Endothelial cell of umbilical vein (primary cell): ENCODE data around the gene AK8. TPM values are rescaled to one million over a fixed set of nuclear protein-coding genes. Genes with fewer than 3 reads are reported as not detected.

ENCODE experiments used
- BruUV-seq: library from RNA; stranded (reverse); fragments of 400-500 nt; replicated peaks from 2 replicates; lab custom pipeline; 2021; lab: Mats Ljungman, UMichigan
- CTCF ChIA-PET: fragments of 300-600, 350-600 bp; sonication (Branson Sonifier 250); formaldehyde crosslinking; loops from one replicate; lab custom pipeline; 2021; ENCODE audit warnings: antibody characterized with exemption, inconsistent platforms; lab: Charles Lee
- POLR2A ChIA-PET: fragments of 300-600, 350-600 bp; sonication (Branson Sonifier 250); formaldehyde crosslinking; loops from one replicate; lab custom pipeline; 2021; ENCODE audit warnings: antibody characterized with exemption, inconsistent platforms; lab: Charles Lee
- DNase-seq: peaks from one replicate; pipeline ENCODE4 v3.0.0-alpha.2; 2011; ENCODE audit warnings: low read depth, low spot score
- FAIRE-seq: peaks from 2 replicates; lab custom pipeline; 2011; peaks lifted over from hg19 to GRCh38; lab: Jason Lieb, UNC
- H2AFZ ChIP-seq: 2 replicates; pipeline ENCODE4 v1.6.0; 2012; ENCODE audit warnings: low read depth, low read length, control low read depth, inconsistent platforms
- H3K27ac ChIP-seq: 2 replicates; pipeline ENCODE4 v1.5.1; 2011; ENCODE audit warnings: low read depth, mild to moderate bottlenecking, control low read depth, low read length, moderate library complexity; ENCODE audit not compliant: insufficient read depth
- H3K27me3 ChIP-seq, 2 experiments: 2 replicates each; pipeline versions ENCODE4 v1.6.0 to v1.6.1; 2011; ENCODE audit warnings: low read length in 2 of 2, mixed read lengths in 1 of 2; ENCODE audit not compliant: control insufficient read depth in 2 of 2, insufficient read depth in 2 of 2
- H3K36me3 ChIP-seq, 2 experiments: 2 replicates in 1 of 2; 3 replicates in 1 of 2; pipeline ENCODE4 v1.5.1; 2011; ENCODE audit warnings: low read length in 2 of 2, mild to moderate bottlenecking in 1 of 2, moderate library complexity in 1 of 2; ENCODE audit not compliant: control insufficient read depth in 2 of 2, insufficient read depth in 2 of 2; ENCODE audit errors: extremely low read depth in 1 of 2
- H3K4me1 ChIP-seq: 3 replicates; pipeline ENCODE4 v1.5.1; 2011; ENCODE audit warnings: mild to moderate bottlenecking, low read length; ENCODE audit not compliant: control insufficient read depth, insufficient read depth; ENCODE audit errors: extremely low read depth
- H3K4me2 ChIP-seq: 2 replicates; pipeline ENCODE4 v1.6.1; 2011; ENCODE audit warnings: low read length, control low read depth, mixed read lengths; ENCODE audit not compliant: insufficient read depth
- H3K4me3 ChIP-seq, 3 experiments: fragments of 200-600 bp in 1 of 3; sonication (generic), shearing (Covaris generic) in 1 of 3; replicated peaks in 1 of 3; 2 replicates each; pipeline ENCODE4 v1.5.1; 2011 to 2016; ENCODE audit warnings: control low read depth in 3 of 3, low read length in 3 of 3, mild to moderate bottlenecking in 2 of 3, inconsistent platforms in 1 of 3, low read depth in 1 of 3, moderate library complexity in 1 of 3; ENCODE audit not compliant: insufficient read depth in 1 of 3
- H3K79me2 ChIP-seq: 2 replicates; pipeline ENCODE4 v1.6.0; 2012; ENCODE audit warnings: low read length, inconsistent platforms; ENCODE audit not compliant: control insufficient read depth, insufficient read depth
- H3K9ac ChIP-seq: replicated peaks from 2 replicates; pipeline ENCODE3; 2011; ENCODE audit warnings: low read length, control low read depth; ENCODE audit not compliant: insufficient read depth; ENCODE audit errors: extremely low read depth
- H3K9me1 ChIP-seq: replicated peaks from 3 replicates; pipeline ENCODE4 v1.6.0; 2011; ENCODE audit warnings: mild to moderate bottlenecking, low read length; ENCODE audit not compliant: control insufficient read depth, insufficient read depth; ENCODE audit errors: extremely low read depth
- H3K9me3 ChIP-seq: replicated peaks from 2 replicates; pipeline ENCODE4 v1.5.1; 2012; ENCODE audit warnings: low read length, inconsistent platforms; ENCODE audit not compliant: control insufficient read depth, insufficient read depth
- H4K20me1 ChIP-seq: replicated peaks from 2 replicates; pipeline ENCODE3; 2011; ENCODE audit warnings: mild to moderate bottlenecking, low read length; ENCODE audit not compliant: control insufficient read depth, insufficient read depth; ENCODE audit errors: extremely low read depth
- CTCF ChIP-seq, 2 donors: IDR thresholded peaks; 1 replicate in 1 of 2; 2 replicates in 1 of 2; pipeline ENCODE4 v1.5.1; 2011; ENCODE audit warnings: low read length in 2 of 2, mild to moderate bottlenecking in 2 of 2, moderate library complexity in 2 of 2, control low read depth in 1 of 2, inconsistent platforms in 1 of 2, low read depth in 1 of 2; ENCODE audit not compliant: insufficient read depth in 1 of 2; ENCODE audit errors: extremely low read depth in 1 of 2
- EZH2 ChIP-seq: IDR thresholded peaks from 2 replicates; pipeline ENCODE4 v1.6.1; 2012; ENCODE audit warnings: borderline replicate concordance, low read depth, mild to moderate bottlenecking, moderate library complexity, low read length, inconsistent platforms; ENCODE audit not compliant: severe bottlenecking
- FOS ChIP-seq: IDR thresholded peaks from 2 replicates; pipeline ENCODE4 v1.6.1; 2011; ENCODE audit warnings: mild to moderate bottlenecking, low read length, moderate library complexity, borderline replicate concordance; ENCODE audit not compliant: insufficient read depth
- GATA2 ChIP-seq: IDR thresholded peaks from 2 replicates; pipeline ENCODE4 v1.7.0; 2011; ENCODE audit warnings: low read depth, mild to moderate bottlenecking, moderate library complexity, mixed read lengths, low read length; ENCODE audit not compliant: insufficient read length, insufficient read depth
- JUN ChIP-seq: IDR thresholded peaks from 2 replicates; pipeline ENCODE4 v1.6.1; 2011; ENCODE audit warnings: borderline replicate concordance, low read depth; ENCODE audit not compliant: insufficient read length, insufficient read depth
- MYC ChIP-seq: IDR thresholded peaks from one replicate; pipeline ENCODE4 v1.6.1; 2011; ENCODE audit warnings: mild to moderate bottlenecking, low read depth, low read length
- POLR2A ChIP-seq: IDR thresholded peaks from 2 replicates; pipeline ENCODE4 v1.6.1; 2012; ENCODE audit warnings: low read depth, mild to moderate bottlenecking, control low read depth, low read length
- POLR2AphosphoS5 ChIP-seq: IDR thresholded peaks from 2 replicates; pipeline ENCODE4 v1.6.1; 2012; ENCODE audit warnings: low read depth, mild to moderate bottlenecking, control low read depth, low read length, moderate library complexity; ENCODE audit not compliant: insufficient read depth
- dilution Hi-C: fragments of 300-500 bp; cut with MboI; formaldehyde crosslinking; loops from one replicate; pipeline ENCODE4 v1.15.0; 2019; ENCODE audit warnings: low sequenced_read_pairs; ENCODE audit not compliant: extremely low pct_ligation_motif_present
- intact Hi-C: fragments of 100-400 bp; cut with micrococcal nuclease; formaldehyde crosslinking; loops from one replicate; pipeline ENCODE4 v1.10.0; 2022
- polyA plus RNA-seq, 4 experiments: library from polyadenylated mRNA; depleted of rRNA in 3 of 4; stranded (reverse) in 3 of 4; unstranded in 1 of 4; fragments of >200 nt; gene quantifications; 2 replicates each; pipeline versions ENCODE4 v1.2.1 to v1.2.3, GENCODE V29; 2011 to 2012; ENCODE audit warnings: missing spikeins in 1 of 4
- total RNA-seq: library from RNA; stranded (reverse); gene quantifications from 2 replicates; pipeline ENCODE4 v1.2.3, GENCODE V29; 2021
- TF ChIP-seq, protein P1 (sequence below): IDR thresholded peaks from 2 replicates; pipeline ENCODE4 v1.6.1; 2011; ENCODE audit not compliant: insufficient read depth, insufficient read length

AK8 gene
- total and polyA plus RNA-seq, 2 donors (not counting 3 experiments of a cell fraction or from before 2014, with no cell fraction given): 0.06 TPM; not detected in 1

GRCh38 chr9:132806306-132806705 is 71.8 kb downstream of the AK8 start:
- DNase-seq (no peak), FAIRE-seq (no peak)
- peaks cover 3 to 13% of the 10 kb centered on the region in 2 experiments for H3K27me3 ChIP-seq
- no peaks in the 10 kb centered on the region for H3K9me3 ChIP-seq
- no peaks in the 10 kb centered on the region for H3K79me2 ChIP-seq
- no peaks in the 10 kb centered on the region for H4K20me1 ChIP-seq
- no peaks in the 10 kb centered on the region for H3K36me3 ChIP-seq
- no peak overlapping the region for H3K27ac ChIP-seq
- TF ChIP-seq MYC (no peak), FOS (no peak), JUN (no peak), POLR2A (no peak), EZH2 (no peak), GATA2 (no peak), CTCF (IDR thresholded peaks at IDR 0.05; ENCODE audit: extremely low read depth in 1 of 2, insufficient read depth in 1 of 2, low read depth in 1 of 2, low read length in 2 of 2) (no peak), POLR2AphosphoS5 (no peak)
- TF ChIP-seq, protein P1, sequence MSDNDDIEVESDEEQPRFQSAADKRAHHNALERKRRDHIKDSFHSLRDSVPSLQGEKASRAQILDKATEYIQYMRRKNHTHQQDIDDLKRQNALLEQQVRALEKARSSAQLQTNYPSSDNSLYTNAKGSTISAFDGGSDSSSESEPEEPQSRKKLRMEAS: no peak
- BruUV-seq: no TSS peak
- H3K4me3 ChIP-seq: no peak overlapping the region
- no peak overlapping the region for H2AFZ ChIP-seq
- intact Hi-C loops (loop anchor here (10.0 kb wide), 1 partner anchor 168 kb away; the partner anchor contains the start of gene GFI1B), dilution Hi-C loops (no loop called here)
- H3K9me1 ChIP-seq: no peaks in the 10 kb centered on the region
- ChIA-PET POLR2A (no interaction called here), CTCF (interaction anchor here (1.1 to 1.6 kb wide), 4 partner anchors 10 to 299 kb away, joined by 3 to 5 read pairs (median 3); no protein-coding TSS in a partner anchor)
- H3K4me2 ChIP-seq: no peak overlapping the region
- H3K4me1 ChIP-seq: no peaks in the 10 kb centered on the region
- H3K9ac ChIP-seq: no peak overlapping the region
